H1 (cell line): ENCODE measurements around the gene ZNF765. TPM values are rescaled to one million over a fixed set of nuclear protein-coding genes. Genes with fewer than 3 reads are reported as not detected.

Experiments
- CTCF ChIA-PET: fragments of 300-600 bp; sonication (Branson Sonifier 250); formaldehyde crosslinking; loops from one replicate; lab custom pipeline; 2021; ENCODE audit not compliant: partially characterized antibody; lab: Charles Lee
- POLR2A ChIA-PET: fragments of 300-600 bp; sonication (Branson Sonifier 250); formaldehyde crosslinking; loops from one replicate; lab custom pipeline; 2021; ENCODE audit warnings: inconsistent platforms; ENCODE audit not compliant: partially characterized antibody; lab: Charles Lee
- DNase-seq, 2 experiments: peaks; one replicate each; pipeline versions ENCODE4 v3.0.0 to v3.0.0-alpha.2; 2010 to 2022; ENCODE audit warnings: low spot score in 2 of 2, low read depth in 1 of 2, mixed read lengths in 1 of 2
- FAIRE-seq: peaks from 2 replicates; lab custom pipeline; 2011; peaks lifted over from hg19 to GRCh38; lab: Jason Lieb, UNC
- H2AFZ ChIP-seq: 2 replicates; pipeline ENCODE4 v1.8.1; 2012; ENCODE audit warnings: low read length, inconsistent platforms
- H2AK5ac ChIP-seq: 2 replicates; pipeline ENCODE4 v1.6.1; 2013; ENCODE audit warnings: low read depth, low read length
- H2BK120ac ChIP-seq: replicated peaks from 2 replicates; pipeline ENCODE3; 2013; ENCODE audit warnings: low read depth, low read length, inconsistent platforms
- H2BK12ac ChIP-seq: 2 replicates; pipeline ENCODE4 v1.6.1; 2013; ENCODE audit warnings: low read depth, low read length
- H2BK15ac ChIP-seq: 2 replicates; pipeline ENCODE4 v1.6.1; 2013; ENCODE audit warnings: low read length
- H2BK20ac ChIP-seq: 2 replicates; pipeline ENCODE4 v1.6.1; 2013; ENCODE audit warnings: low read length
- H2BK5ac ChIP-seq: 2 replicates; pipeline ENCODE4 v1.6.1; 2013; ENCODE audit warnings: low read depth, low read length
- H3K14ac ChIP-seq: 2 replicates; pipeline ENCODE4 v1.6.1; 2013; ENCODE audit warnings: inconsistent platforms; ENCODE audit not compliant: insufficient read length
- H3K18ac ChIP-seq: 2 replicates; pipeline ENCODE4 v1.6.1; 2013; ENCODE audit warnings: low read length; ENCODE audit errors: extremely low read depth
- H3K23ac ChIP-seq: 2 replicates; pipeline ENCODE4 v1.6.1; 2013; ENCODE audit warnings: inconsistent platforms; ENCODE audit not compliant: insufficient read length
- H3K23me2 ChIP-seq: 2 replicates; pipeline ENCODE4 v1.6.1; 2013; ENCODE audit warnings: low read depth, low read length
- H3K27ac ChIP-seq: 2 replicates; pipeline ENCODE4 v1.6.1; 2011; ENCODE audit warnings: low read depth, low read length, inconsistent platforms
- H3K27me3 ChIP-seq, 4 experiments: replicated peaks in 1 of 4; 1 replicate in 1 of 4; 2 replicates in 3 of 4; pipeline versions ENCODE4 v1.6.1 to v1.8.1; 2011 to 2013; ENCODE audit warnings: low read length in 3 of 4, mild to moderate bottlenecking in 3 of 4, inconsistent platforms in 2 of 4, mixed read lengths in 2 of 4, moderate library complexity in 1 of 4; ENCODE audit not compliant: control insufficient read depth in 3 of 4, insufficient read depth in 3 of 4; ENCODE audit errors: extremely low read depth in 1 of 4
- H3K36me3 ChIP-seq, 4 experiments: 2 replicates each; pipeline versions ENCODE4 v1.6.1 to v1.8.1; 2011 to 2013; ENCODE audit warnings: mild to moderate bottlenecking in 4 of 4, low read length in 3 of 4, moderate library complexity in 2 of 4, control low read depth in 1 of 4, inconsistent platforms in 1 of 4; ENCODE audit not compliant: insufficient read depth in 4 of 4, control insufficient read depth in 2 of 4
- H3K4ac ChIP-seq: replicated peaks from 2 replicates; pipeline ENCODE3; 2013; ENCODE audit warnings: low read length, low read depth, mixed read lengths, inconsistent platforms; ENCODE audit not compliant: insufficient read length
- H3K4me1 ChIP-seq, 4 experiments: replicated peaks in 1 of 4; 1 replicate in 1 of 4; 2 replicates in 3 of 4; pipeline versions ENCODE4 v1.6.1 to v1.8.1; 2011 to 2013; ENCODE audit warnings: low read length in 3 of 4, inconsistent platforms in 2 of 4, mixed read lengths in 1 of 4; ENCODE audit not compliant: insufficient read depth in 4 of 4, control insufficient read depth in 3 of 4
- H3K4me2 ChIP-seq, 2 experiments: 2 replicates each; pipeline versions ENCODE4 v1.6.1 to v1.8.1; 2011 to 2013; ENCODE audit warnings: low read depth in 2 of 2, low read length in 2 of 2, control low read depth in 1 of 2, inconsistent platforms in 1 of 2, mild to moderate bottlenecking in 1 of 2; ENCODE audit not compliant: insufficient read depth in 1 of 2
- H3K4me3 ChIP-seq, 4 experiments: fragments of 200-600, 300-600 bp in 1 of 4; sonication (generic), shearing (Covaris generic), sonication (Bioruptor Twin) in 1 of 4; 2 replicates each; pipeline versions ENCODE4 v1.5.1 to v1.8.1; 2011 to 2016; ENCODE audit warnings: low read length in 4 of 4, low read depth in 3 of 4, control low read depth in 2 of 4, inconsistent platforms in 2 of 4, mild to moderate bottlenecking in 2 of 4, mixed read lengths in 1 of 4, moderate library complexity in 1 of 4; ENCODE audit not compliant: insufficient read depth in 2 of 4; ENCODE audit errors: extremely low read depth in 1 of 4
- H3K56ac ChIP-seq: replicated peaks from 2 replicates; pipeline ENCODE3; 2013; ENCODE audit warnings: low read depth, mild to moderate bottlenecking, mixed read lengths, low read length, inconsistent platforms; ENCODE audit not compliant: insufficient read length
- H3K79me1 ChIP-seq: 2 replicates; pipeline ENCODE4 v1.6.1; 2013; ENCODE audit warnings: low read depth, low read length, control low read depth
- H3K79me2 ChIP-seq, 2 experiments: 2 replicates each; pipeline versions ENCODE4 v1.6.1 to v1.8.1; 2012 to 2013; ENCODE audit warnings: low read length in 2 of 2, mild to moderate bottlenecking in 2 of 2, inconsistent platforms in 1 of 2; ENCODE audit not compliant: insufficient read depth in 2 of 2, control insufficient read depth in 1 of 2
- H3K9ac ChIP-seq, 4 experiments: replicated peaks in 1 of 4; 1 replicate in 1 of 4; 2 replicates in 3 of 4; pipeline versions ENCODE4 v1.6.1 to v1.8.1; 2011 to 2013; ENCODE audit warnings: low read depth in 3 of 4, low read length in 3 of 4, control low read depth in 2 of 4, mild to moderate bottlenecking in 2 of 4, moderate library complexity in 2 of 4, inconsistent platforms in 1 of 4; ENCODE audit errors: extremely low read depth in 1 of 4
- H3K9me3 ChIP-seq, 2 experiments: 2 replicates each; pipeline versions ENCODE4 v1.6.1 to v1.8.1; 2012 to 2013; ENCODE audit warnings: mild to moderate bottlenecking in 2 of 2, moderate library complexity in 2 of 2, control low read depth in 1 of 2, inconsistent platforms in 1 of 2, low read depth in 1 of 2, low read length in 1 of 2, mixed read lengths in 1 of 2; ENCODE audit not compliant: insufficient read depth in 2 of 2
- H4K20me1 ChIP-seq, 2 experiments: replicated peaks in 1 of 2; 2 replicates each; pipeline versions ENCODE3 to v1.8.1; 2011 to 2013; ENCODE audit warnings: inconsistent platforms in 2 of 2, low read length in 2 of 2, mild to moderate bottlenecking in 1 of 2; ENCODE audit not compliant: insufficient read depth in 2 of 2, control insufficient read depth in 1 of 2
- H4K5ac ChIP-seq: 2 replicates; pipeline ENCODE4 v1.6.1; 2013; ENCODE audit warnings: low read length, low read depth, mixed read lengths, inconsistent platforms; ENCODE audit not compliant: insufficient read length
- H4K8ac ChIP-seq: 2 replicates; pipeline ENCODE4 v1.8.0; 2013; ENCODE audit warnings: mild to moderate bottlenecking, moderate library complexity, low read length, inconsistent platforms; ENCODE audit not compliant: insufficient read depth; ENCODE audit errors: extremely low read depth
- H4K91ac ChIP-seq: replicated peaks from 2 replicates; pipeline ENCODE3; 2013; ENCODE audit warnings: low read length, mixed read lengths, inconsistent platforms; ENCODE audit not compliant: insufficient read length
- ASH2L ChIP-seq: fragments of 200-600, 300-600 bp; sonication (generic); IDR thresholded peaks from one replicate; pipeline ENCODE4 v1.7.1; 2017; ENCODE audit warnings: low read length
- ATF3 ChIP-seq: IDR thresholded peaks from 2 replicates; pipeline ENCODE4 v1.6.1; 2011; ENCODE audit warnings: low read depth, mild to moderate bottlenecking, low read length; ENCODE audit not compliant: insufficient read depth
- MAFK ChIP-seq: IDR thresholded peaks from 2 replicates; pipeline ENCODE4 v1.6.1; 2012; ENCODE audit warnings: low read depth, mild to moderate bottlenecking, improper control_type of control experiment, low read length
- RBBP5 ChIP-seq: IDR thresholded peaks from 2 replicates; pipeline ENCODE4 v1.7.1; 2012; ENCODE audit warnings: low read depth, mild to moderate bottlenecking, inconsistent platforms, low read length, moderate library complexity, borderline replicate concordance
- RFX5 ChIP-seq: IDR thresholded peaks from 2 replicates; pipeline ENCODE4 v1.6.1; 2011; ENCODE audit warnings: low read depth, low read length, improper control_type of control experiment, borderline replicate concordance
- TAF1 ChIP-seq: IDR thresholded peaks from 2 replicates; pipeline ENCODE4 v1.6.1; 2011; ENCODE audit warnings: mild to moderate bottlenecking, low read depth, low read length
- WGBS, 2 experiments: shearing (Covaris generic) in 1 of 2; methylation state at CpG; one replicate each; pipeline versions ENCODE4 v1.1.6 to v1.1.7; 2013 to 2015; ENCODE audit warnings: low lambda C conversion rate in 2 of 2, mixed read lengths in 2 of 2, inconsistent platforms in 1 of 2, low coverage in 1 of 2, missing lambda C conversion rate in 1 of 2; ENCODE audit not compliant: insufficient replicate concordance in 2 of 2, insufficient coverage in 1 of 2, insufficient read length in 1 of 2; ENCODE audit errors: extremely low coverage in 1 of 2, missing lambda C conversion rate in 1 of 2; 5-methylcytosine and 5-hydroxymethylcytosine counted together
- polyA plus RNA-seq, 7 experiments: library from polyadenylated mRNA; depleted of rRNA in 3 of 7; stranded (reverse) in 5 of 7; unstranded in 2 of 7; fragments of >200 nt in 5 of 7; fragments of 200-250 nt in 2 of 7; gene quantifications; 1 replicate in 5 of 7; 2 replicates in 1 of 7; 4 replicates in 1 of 7; pipeline versions ENCODE4 v1.2.1 to v1.2.3, GENCODE V29; 2011 to 2013; ENCODE audit warnings: missing spikeins in 2 of 7, mixed read lengths in 2 of 7
- total RNA-seq: library from RNA; stranded (reverse); fragmentation: NEBNext Ultra II Directional; extraction: Animal tissue kit (Norgen Biotek cat#: 25700); gene quantifications from 2 replicates; pipeline ENCODE4 v1.2.1, GENCODE V29; 2021
- TF ChIP-seq, protein P1 (sequence below): IDR thresholded peaks from 2 replicates; pipeline ENCODE4 v1.6.1; 2012; ENCODE audit warnings: low read length, inconsistent platforms
- TF ChIP-seq, protein P2 (sequence below): IDR thresholded peaks from 2 replicates; pipeline ENCODE4 v1.6.1; 2012; ENCODE audit warnings: inconsistent platforms

The ZNF765 gene
- total and polyA plus RNA-seq, 2 of the 8 experiments (the other 6 are each of a cell fraction or from before 2014, with no cell fraction given), result 4.5 to 22.3 TPM

DNA sequence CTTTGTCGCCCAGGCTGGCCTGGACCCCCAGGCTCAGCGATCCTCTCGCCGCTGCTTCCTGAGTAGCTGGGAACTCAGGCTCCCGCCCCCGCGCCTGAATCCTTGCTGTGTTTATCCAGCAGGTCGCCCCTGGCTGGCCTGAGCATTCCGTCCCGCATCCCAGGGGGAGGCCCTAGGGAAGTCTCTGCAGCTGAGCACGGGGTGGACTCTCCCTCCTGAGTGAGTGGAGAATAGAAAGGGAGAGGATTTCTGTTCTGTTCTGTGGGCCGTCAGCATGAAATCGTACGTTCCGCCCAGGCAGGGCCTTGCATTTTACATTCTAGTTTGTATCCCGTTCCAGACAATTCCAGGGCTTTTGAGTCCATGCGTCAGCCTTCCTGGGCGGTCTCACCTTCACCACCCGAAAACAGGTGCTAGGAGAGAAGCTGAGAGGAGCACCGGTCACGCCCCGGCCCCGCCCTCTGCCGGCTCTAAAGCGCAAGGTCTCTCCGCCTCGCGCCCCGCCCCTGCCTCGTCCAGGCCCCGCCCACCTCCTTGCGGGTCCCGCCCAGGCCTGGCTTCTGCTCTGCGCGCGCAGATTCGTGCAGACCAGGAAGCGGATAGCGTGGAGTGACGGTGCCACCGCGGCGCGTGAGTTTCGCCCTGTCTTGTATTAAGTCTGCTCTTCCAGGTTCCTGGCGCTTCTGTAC is 36.6 kb downstream of the ZNF765 start, which contains the start of gene ZNF761:
Gene ZNF761 (plus strand): TSS at position 586 of the 689 bp plus-strand sequence. CDS start 15,285 bp downstream, outside the sequence.
- WGBS, 2 experiments, result 1% methylated on average over 36 of the region's 46 CpGs; no CpG with 5 or more reads in 1 of the 2 experiments
- H2AFZ ChIP-seq, result peak within 1 kb of the TSS; percentile 96
- peaks cover 0 to 6% of the 10 kb centered on the region in 2 experiments for H4K20me1 ChIP-seq
- peak within 1 kb of the TSS in 3 of 4 experiments; percentile 69 to 73 (median 70); a peak in 6 of 7 replicates for H3K9ac ChIP-seq
- peak within 1 kb of the TSS; percentile 81 to 88 (median 84) for H3K4me3 ChIP-seq
- H2AK5ac ChIP-seq, result no peak within 1 kb of the TSS
- H2BK120ac ChIP-seq, result no peak within 1 kb of the TSS
- H3K36me3 ChIP-seq, result peaks cover 5 to 18% (median 9%) of the 10 kb centered on the region in 4 experiments; a peak in 5 of 8 replicates
- H3K18ac ChIP-seq, result 0 out of 2 replicates have a peak within 1 kb of the TSS, but pooled peaks have one; percentile 27
- H3K27me3 ChIP-seq, result no peaks in the 10 kb centered on the region
- H2BK5ac ChIP-seq, result peak within 1 kb of the TSS; percentile 92
- H4K91ac ChIP-seq, result no peak within 1 kb of the TSS
- H4K5ac ChIP-seq, result peak within 1 kb of the TSS; percentile 86
- H2BK12ac ChIP-seq, result no peak within 1 kb of the TSS
- no peak within 1 kb of the TSS for H3K14ac ChIP-seq
- H3K4me1 ChIP-seq, result peaks cover 0 to 2% (median under 1%) of the 10 kb centered on the region in 4 experiments; a peak in 4 of 7 replicates
- peaks cover 0 to 32% of the 10 kb centered on the region in 2 experiments; a peak in 2 of 4 replicates for H3K79me2 ChIP-seq
- H3K23ac ChIP-seq, result no peak within 1 kb of the TSS
- peak within 1 kb of the TSS; percentile 53; the same call in 1 of the 2 replicates for H3K27ac ChIP-seq
- H3K4ac ChIP-seq, result no peak within 1 kb of the TSS
- FAIRE-seq, result no peak
- H3K56ac ChIP-seq, result no peak within 1 kb of the TSS
- H3K79me1 ChIP-seq, result peaks cover 3% of the 10 kb centered on the region; the same call in 1 of the 2 replicates
- no peak within 1 kb of the TSS for H2BK20ac ChIP-seq
- H2BK15ac ChIP-seq, result no peak within 1 kb of the TSS
- H3K9me3 ChIP-seq, result no peaks in the 10 kb centered on the region
- ChIA-PET POLR2A (interaction anchor here (1.3 to 3.3 kb wide), 3 partner anchors 23 to 34 kb away, joined by 3 to 11 read pairs (median 3); no protein-coding TSS in a partner anchor), CTCF (interaction anchor here (0.6 to 1.7 kb wide), 2 partner anchors 12 to 89 kb away, joined by 3 to 4 read pairs; no protein-coding TSS in a partner anchor)
- peak within 1 kb of the TSS; percentile 85 to 88 for H3K4me2 ChIP-seq
- H3K23me2 ChIP-seq, result peaks cover 3% of the 10 kb centered on the region; the same call in 1 of the 2 replicates
- peak within 1 kb of the TSS; percentile 68 for H4K8ac ChIP-seq
- peak; percentile 87 to 100 for DNase-seq
- TF ChIP-seq, protein P1, sequence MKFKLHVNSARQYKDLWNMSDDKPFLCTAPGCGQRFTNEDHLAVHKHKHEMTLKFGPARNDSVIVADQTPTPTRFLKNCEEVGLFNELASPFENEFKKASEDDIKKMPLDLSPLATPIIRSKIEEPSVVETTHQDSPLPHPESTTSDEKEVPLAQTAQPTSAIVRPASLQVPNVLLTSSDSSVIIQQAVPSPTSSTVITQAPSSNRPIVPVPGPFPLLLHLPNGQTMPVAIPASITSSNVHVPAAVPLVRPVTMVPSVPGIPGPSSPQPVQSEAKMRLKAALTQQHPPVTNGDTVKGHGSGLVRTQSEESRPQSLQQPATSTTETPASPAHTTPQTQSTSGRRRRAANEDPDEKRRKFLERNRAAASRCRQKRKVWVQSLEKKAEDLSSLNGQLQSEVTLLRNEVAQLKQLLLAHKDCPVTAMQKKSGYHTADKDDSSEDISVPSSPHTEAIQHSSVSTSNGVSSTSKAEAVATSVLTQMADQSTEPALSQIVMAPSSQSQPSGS, result no peak
- TF ChIP-seq, protein P2, sequence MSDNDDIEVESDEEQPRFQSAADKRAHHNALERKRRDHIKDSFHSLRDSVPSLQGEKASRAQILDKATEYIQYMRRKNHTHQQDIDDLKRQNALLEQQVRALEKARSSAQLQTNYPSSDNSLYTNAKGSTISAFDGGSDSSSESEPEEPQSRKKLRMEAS, result peak; percentile 76
- TF ChIP-seq MAFK (no peak), ATF3 (no peak), ASH2L (peak; percentile 33), TAF1 (peak; percentile 57), RFX5 (no peak), RBBP5 (peak; percentile 64; the same call in 1 of the 2 replicates)
